ENCODE data around the gene NIPAL1. TPM values are rescaled to one million over a fixed set of nuclear protein-coding genes. Genes with fewer than 3 reads are reported as not detected.

Gene NIPAL1
- total and polyA plus RNA-seq, 10 donors, result 0.06 to 2.0 (median 0.51) TPM; not detected in 2

GRCh38 chr4:48033825-48034413, 17.3 kb downstream of the NIPAL1 start:
- DNase-seq, result no peak
- no peaks in the 10 kb centered on the region for H3K36me3 ChIP-seq
- H3K9me3 ChIP-seq, result no peaks in the 10 kb centered on the region
- TF ChIP-seq POLR2AphosphoS5 (IDR thresholded peaks at IDR 0.05) (no peak), POLR2A (IDR thresholded peaks at IDR 0.05) (no peak), CTCF (IDR thresholded peaks at IDR 0.05 in 8 of 11, conservative IDR thresholded peaks at IDR 0.05 in 3 of 11) (peak in 10 of 11 experiments; percentile 24 to 70 (median 52))
- no peaks in the 10 kb centered on the region for H3K27me3 ChIP-seq (replicated peaks in 1 of 7)
- peaks cover 0 to 26% (median 4%) of the 10 kb centered on the region in 6 donors for H3K4me1 ChIP-seq
- no peak overlapping the region for H3K27ac ChIP-seq
- intact Hi-C loops (cut with DNase I; ENCODE audit: low total_unique reads), result no loop called here
- 70 to 86% (median 77%) methylated on average over 1 of the region's 1 CpG for WGBS, 5 donors
- no peak overlapping the region for H3K4me3 ChIP-seq

- Histone ChIP-seq H3K36me3 (no peaks in the 10 kb centered on the region), H3K27me3 (replicated peaks in 1 of 7) (peaks cover 0 to 7% (median 0%) of the 10 kb centered on the region in 7 donors), H3K4me3 (no peak overlapping the region), H3K9me3 (no peaks in the 10 kb centered on the region), H3K4me1 (peaks cover 0 to 26% (median 4%) of the 10 kb centered on the region in 6 donors), H3K27ac (no peak overlapping the region)
- TF ChIP-seq POLR2AphosphoS5 (IDR thresholded peaks at IDR 0.05) (no peak), CTCF (IDR thresholded peaks at IDR 0.05 in 8 of 11, conservative IDR thresholded peaks at IDR 0.05 in 3 of 11) (no peak), POLR2A (IDR thresholded peaks at IDR 0.05) (no peak)
- intact Hi-C loops (cut with DNase I; ENCODE audit: low total_unique reads), result no loop called here
- WGBS, 5 donors, result 88 to 90% (median 89%) methylated on average over 3 of the region's 3 CpGs
- DNase-seq, result no peak
Measured at GRCh38 chr4:48035952-48036351, 19.4 kb downstream of the NIPAL1 start.

- no peak for DNase-seq
- Histone ChIP-seq H3K27me3 (replicated peaks in 1 of 7) (peaks cover 0 to 7% (median 0%) of the 10 kb centered on the region in 7 donors), H3K4me1 (peaks cover 0 to 26% (median 4%) of the 10 kb centered on the region in 6 donors), H3K4me3 (no peak overlapping the region), H3K36me3 (no peaks in the 10 kb centered on the region), H3K27ac (peak overlapping the region in 3 of 8 donors; percentile 47 to 56 (median 48)), H3K9me3 (no peaks in the 10 kb centered on the region)
- intact Hi-C loops (cut with DNase I; ENCODE audit: low total_unique reads), result no loop called here
- TF ChIP-seq CTCF (IDR thresholded peaks at IDR 0.05 in 8 of 11, conservative IDR thresholded peaks at IDR 0.05 in 3 of 11), result no peak
- no peak for TF ChIP-seq POLR2A (IDR thresholded peaks at IDR 0.05)
- no peak for TF ChIP-seq POLR2AphosphoS5 (IDR thresholded peaks at IDR 0.05)
- 48 to 61% (median 50%) methylated on average over 2 of the region's 2 CpGs for WGBS, 5 donors
Measured at GRCh38 chr4:48037117-48037462, 20.5 kb downstream of the NIPAL1 start.

GRCh38 chr4:48038666-48039065, 22.1 kb downstream of the NIPAL1 start:
- no peaks in the 10 kb centered on the region for H3K36me3 ChIP-seq
- peaks cover 0 to 39% (median 6%) of the 10 kb centered on the region in 6 donors for H3K4me1 ChIP-seq
- no peak overlapping the region for H3K27ac ChIP-seq
- H3K9me3 ChIP-seq, result no peaks in the 10 kb centered on the region
- H3K27me3 ChIP-seq (replicated peaks in 1 of 7), result peaks cover 0 to 10% (median 0%) of the 10 kb centered on the region in 7 donors
- no peak for DNase-seq
- WGBS, 5 donors, result 22 to 35% (median 30%) methylated on average over 2 of the region's 2 CpGs
- TF ChIP-seq CTCF (IDR thresholded peaks at IDR 0.05 in 8 of 11, conservative IDR thresholded peaks at IDR 0.05 in 3 of 11), result no peak
- no peak for TF ChIP-seq POLR2AphosphoS5 (IDR thresholded peaks at IDR 0.05)
- TF ChIP-seq POLR2A (IDR thresholded peaks at IDR 0.05), result no peak
- intact Hi-C loops (cut with DNase I; ENCODE audit: low total_unique reads), result no loop called here
- H3K4me3 ChIP-seq, result no peak overlapping the region

Measured in spleen (tissue), 11 donors.